Small intestine (tissue), 7 donors: ENCODE results near the gene SYNJ1. TPM values are rescaled to one million over a fixed set of nuclear protein-coding genes. Genes with fewer than 3 reads are reported as not detected.
"Not testable (repeated sequence)": the region's sequence is repeated elsewhere in the genome, so short reads cannot be mapped to it uniquely, and the experiment has no call there.

Source experiments
- DNase-seq, 2 donors: peaks; one replicate each; pipeline versions ENCODE4 v3.0.0 to v3.0.0-alpha.2; 2013
- FAIRE-seq: peaks from 2 replicates; lab custom pipeline; 2012; peaks lifted over from hg19 to GRCh38; lab: Jason Lieb, UNC
- H3K27ac ChIP-seq, 3 donors: one replicate each; pipeline ENCODE4 v1.5.1; 2013; ENCODE audit warnings: low read length in 2 of 3, mild to moderate bottlenecking in 2 of 3, control low read depth in 1 of 3, inconsistent platforms in 1 of 3, low read depth in 1 of 3, moderate library complexity in 1 of 3
- H3K27me3 ChIP-seq, 3 donors: one replicate each; pipeline ENCODE4 v1.6.1; 2013; ENCODE audit warnings: low read length in 3 of 3, inconsistent platforms in 1 of 3; ENCODE audit not compliant: control insufficient read depth in 3 of 3, insufficient read depth in 3 of 3
- H3K36me3 ChIP-seq, 3 donors: one replicate each; pipeline ENCODE4 v1.6.1; 2013; ENCODE audit warnings: low read length in 3 of 3, inconsistent platforms in 1 of 3, low read depth in 1 of 3, mild to moderate bottlenecking in 1 of 3, moderate library complexity in 1 of 3; ENCODE audit not compliant: control insufficient read depth in 3 of 3, insufficient read depth in 2 of 3
- H3K4me1 ChIP-seq, 3 donors: one replicate each; pipeline ENCODE4 v1.6.1; 2013; ENCODE audit warnings: low read length in 2 of 3, inconsistent platforms in 1 of 3, low read depth in 1 of 3, mild to moderate bottlenecking in 1 of 3, moderate library complexity in 1 of 3; ENCODE audit not compliant: control insufficient read depth in 3 of 3, insufficient read depth in 2 of 3
- H3K4me3 ChIP-seq, 3 donors: one replicate each; pipeline ENCODE4 v1.5.1; 2013; ENCODE audit warnings: low read length in 3 of 3, control low read depth in 1 of 3, inconsistent platforms in 1 of 3, low read depth in 1 of 3, mild to moderate bottlenecking in 1 of 3, moderate library complexity in 1 of 3
- H3K9me3 ChIP-seq, 2 donors: one replicate each; pipeline ENCODE4 v1.6.1; 2013; ENCODE audit warnings: low read depth in 1 of 2, low read length in 1 of 2; ENCODE audit not compliant: control insufficient read depth in 2 of 2, insufficient read depth in 1 of 2
- WGBS, 3 donors: extraction: QIAGEN DNeasy Blood & Tissue Kit; methylation state at CpG; one replicate each; pipeline ENCODE4 v1.1.7; 2013; 5-methylcytosine and 5-hydroxymethylcytosine counted together
- polyA plus RNA-seq, 4 donors: library from polyadenylated mRNA; stranded (reverse) in 3 of 4; unstranded in 1 of 4; fragments of 200-250 nt in 3 of 4; fragments of 120-200 nt in 1 of 4; gene quantifications; one replicate each; pipeline versions ENCODE4 v1.2.1 to v1.2.3, GENCODE V29; 2013
- donor health status: healthy with polysubstance abuse.
- donor health status: control.
- donor health status: control.
- donor health status: Bipolar disorder and iron deficiency.
- donor health status: healthy.

Gene SYNJ1
- polyA plus RNA-seq, 4 donors, result 4.6 to 10.2 (median 6.6) TPM

DNA sequence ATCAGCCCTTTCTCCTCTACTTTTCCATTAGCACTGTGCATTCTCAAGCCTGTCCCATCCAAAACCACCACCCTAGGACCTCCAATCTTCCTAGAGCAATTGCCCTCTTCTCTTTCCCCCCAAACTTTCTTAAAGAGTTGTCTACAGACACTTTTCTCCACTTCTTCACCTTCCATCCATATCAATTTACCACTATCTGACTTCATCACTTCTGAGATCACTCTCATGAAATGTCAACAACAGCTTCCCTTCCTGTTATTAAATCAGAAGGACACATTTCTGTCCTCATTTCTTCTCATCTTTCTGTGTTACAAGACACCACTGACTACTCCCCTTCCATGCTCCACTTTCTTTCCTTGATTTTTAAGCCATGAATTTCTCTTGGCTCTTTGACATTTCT, 79.6 kb downstream of the SYNJ1 start:
- H3K36me3 ChIP-seq, result peaks cover 1 to 16% (median 6%) of the 10 kb centered on the region in 3 donors
- H3K27me3 ChIP-seq, result no peaks in the 10 kb centered on the region
- no peak for DNase-seq
- H3K27ac ChIP-seq, result no peak overlapping the region
- H3K9me3 ChIP-seq, result no peaks in the 10 kb centered on the region
- no peaks in the 10 kb centered on the region for H3K4me1 ChIP-seq
- no peak overlapping the region for H3K4me3 ChIP-seq
- no peak for FAIRE-seq

DNA sequence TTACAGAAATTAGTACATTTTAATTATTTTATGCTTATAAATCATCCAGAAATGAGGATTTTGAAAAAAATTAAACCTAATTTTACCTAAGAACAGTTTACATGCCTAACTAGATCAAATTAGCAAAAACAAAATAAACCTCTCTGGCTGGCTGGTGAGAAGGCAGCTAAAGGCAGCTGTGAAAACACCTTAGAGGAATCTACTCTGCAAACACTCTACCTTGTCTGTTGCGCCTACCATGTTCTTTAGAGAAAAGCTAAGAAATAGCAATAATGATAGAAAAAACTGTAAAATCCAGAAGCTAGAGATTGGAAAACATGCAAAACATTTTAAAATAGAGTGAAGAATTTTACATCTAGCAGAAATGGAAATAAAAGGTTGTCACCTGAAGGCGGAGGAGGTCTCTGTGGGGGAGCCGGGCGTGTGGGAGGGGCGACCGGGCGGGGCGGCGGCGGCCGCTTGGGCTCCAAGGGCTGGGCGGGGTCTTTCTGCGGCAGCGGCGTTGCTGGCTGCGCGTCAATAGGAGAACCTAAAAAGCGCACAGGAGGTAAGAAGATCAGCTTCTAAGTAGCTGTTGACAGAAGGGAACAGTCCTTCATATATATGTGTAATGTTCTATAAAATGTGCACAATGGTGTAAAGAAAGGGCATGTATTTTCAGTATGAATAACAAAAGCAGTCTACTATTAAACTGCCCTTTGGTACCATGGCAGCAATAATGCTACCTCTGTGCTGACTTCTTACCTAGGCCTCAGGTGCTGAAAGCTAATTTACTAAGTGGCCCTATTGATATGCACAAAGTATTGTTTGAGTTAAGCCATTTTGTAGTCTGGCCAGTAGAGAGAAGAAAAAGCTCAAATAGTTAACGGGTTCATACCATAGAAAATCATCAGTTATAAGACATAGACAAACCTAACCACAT, 82.3 kb downstream of the SYNJ1 start:
- Histone ChIP-seq H3K27ac (no peak overlapping the region), H3K9me3 (no peaks in the 10 kb centered on the region), H3K27me3 (no peaks in the 10 kb centered on the region), H3K4me3 (no peak overlapping the region), H3K36me3 (peaks cover 2 to 24% (median 7%) of the 10 kb centered on the region in 3 donors), H3K4me1 (no peaks in the 10 kb centered on the region)
- 73 to 93% (median 83%) methylated on average over 19 of the region's 19 CpGs for WGBS, 3 donors
- FAIRE-seq (no peak), DNase-seq (peak in 1 of 2 donors; percentile 24)

DNA sequence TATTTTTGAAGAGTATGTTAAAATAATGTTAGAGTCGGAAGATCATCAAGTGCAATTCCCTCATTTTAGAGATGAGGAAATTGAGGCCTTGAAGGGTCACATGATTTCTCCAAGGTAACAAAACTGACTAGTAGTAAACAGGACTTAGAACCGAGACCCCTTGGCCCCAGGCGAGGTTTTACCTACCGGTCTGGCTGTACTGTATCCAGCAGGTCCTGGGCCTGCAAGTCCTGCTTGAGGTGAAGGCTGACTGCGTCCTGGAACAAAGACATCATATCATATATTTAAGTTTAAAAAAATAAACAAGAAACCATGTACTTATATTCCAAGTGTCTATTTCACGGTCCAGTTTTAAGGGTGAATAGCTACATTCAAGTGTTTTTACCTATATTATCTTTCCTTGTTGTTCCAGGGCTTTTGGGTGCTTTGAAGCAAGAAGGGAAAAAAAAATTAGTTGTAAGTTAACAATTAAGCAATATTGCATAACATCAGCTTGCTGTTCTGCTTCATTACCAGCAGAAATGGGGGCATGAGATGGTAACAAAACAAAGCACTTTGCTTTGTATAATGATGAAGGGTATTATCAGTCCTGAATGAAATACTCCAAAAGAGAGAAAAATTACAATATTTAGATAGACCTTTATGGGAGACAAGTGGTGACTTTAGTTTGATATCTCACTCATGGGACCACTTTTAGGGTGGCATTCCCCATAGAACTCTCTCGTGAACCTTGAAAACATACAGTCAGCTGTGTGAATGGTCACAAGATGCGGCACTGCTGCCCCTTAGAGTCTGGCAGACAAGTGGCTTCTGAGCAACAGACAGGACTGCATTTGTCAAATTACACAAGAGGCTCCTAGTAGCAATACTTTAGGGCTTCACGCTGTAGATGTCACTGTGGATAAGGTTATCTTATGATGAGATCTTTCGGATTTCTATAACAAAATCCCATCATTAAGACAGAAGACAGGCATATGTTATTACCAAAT, 85.8 kb downstream of the SYNJ1 start:
- no peaks in the 10 kb centered on the region for H3K27me3 ChIP-seq
- H3K4me1 ChIP-seq, result no peaks in the 10 kb centered on the region
- no peak for FAIRE-seq
- peaks cover 7 to 31% (median 24%) of the 10 kb centered on the region in 3 donors for H3K36me3 ChIP-seq
- H3K9me3 ChIP-seq, result no peaks in the 10 kb centered on the region
- no peak overlapping the region for H3K4me3 ChIP-seq
- H3K27ac ChIP-seq, result no peak overlapping the region
- 79 to 84% (median 81%) methylated on average over 10 of the region's 10 CpGs for WGBS, 3 donors
- DNase-seq, result peak in 1 of 2 donors; percentile 45

DNA sequence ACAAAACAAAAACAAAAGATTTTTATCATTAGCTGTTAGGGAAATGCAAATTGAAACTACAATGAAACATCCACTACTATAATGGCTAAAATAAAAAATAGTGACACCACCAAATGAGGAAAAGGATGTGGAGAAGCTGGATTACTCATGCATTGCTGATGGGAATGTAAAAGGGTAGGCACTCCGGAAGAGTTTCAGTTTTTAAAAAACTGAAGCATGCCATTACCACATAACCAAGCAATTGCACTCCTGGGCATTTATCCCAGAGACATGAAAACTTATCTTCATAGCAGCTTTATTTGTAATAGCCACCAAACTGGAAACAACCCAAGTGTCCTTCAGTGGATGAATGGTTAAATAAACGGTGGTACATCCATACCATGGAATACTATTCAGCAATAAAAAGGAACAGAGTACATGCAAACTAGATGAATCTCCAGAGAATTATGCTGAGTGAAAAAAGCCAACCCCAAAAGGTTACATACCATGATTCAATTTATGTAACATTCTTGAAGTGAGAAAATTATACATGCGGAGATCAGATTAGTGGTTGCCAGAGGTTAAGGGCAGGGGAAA, 101.1 kb downstream of the SYNJ1 start:
- FAIRE-seq, result no peak
- no peak for DNase-seq

DNA sequence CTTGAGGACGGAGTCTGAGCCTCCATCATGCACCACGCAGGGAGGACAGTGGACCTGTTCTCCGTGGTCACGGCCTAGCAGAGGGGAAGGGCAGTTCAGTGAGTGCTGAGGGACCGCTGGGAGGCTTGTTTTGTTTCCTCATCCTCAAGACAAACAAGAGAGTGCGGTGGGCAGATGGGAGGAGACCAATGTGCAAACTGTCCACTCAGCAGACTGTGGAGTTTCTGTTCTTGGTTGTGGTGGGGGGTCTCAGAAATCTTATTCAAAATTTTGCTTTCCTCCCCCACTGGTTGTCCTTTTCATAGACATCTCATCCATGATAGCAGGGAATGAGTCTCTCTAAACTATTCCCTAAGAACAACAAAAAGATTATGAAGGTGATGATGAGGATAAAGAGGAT, 109.6 kb downstream of the SYNJ1 start:
- not testable (repeated sequence) for DNase-seq, H3K9me3 ChIP-seq, H3K27me3 ChIP-seq, FAIRE-seq, H3K36me3 ChIP-seq, H3K27ac ChIP-seq, H3K4me3 ChIP-seq, H3K4me1 ChIP-seq
- WGBS, 3 donors, result 73 to 75% (median 74%) methylated on average over 6 of the region's 6 CpGs

More for the DNA sequence above, 101.1 kb downstream of the SYNJ1 start:
- Histone ChIP-seq H3K9me3 (no peaks in the 10 kb centered on the region), H3K27ac (no peak overlapping the region), H3K4me3 (no peak overlapping the region), H3K36me3 (peaks cover 2 to 14% (median 2%) of the 10 kb centered on the region in 3 donors), H3K4me1 (no peaks in the 10 kb centered on the region), H3K27me3 (peaks cover 0 to 2% (median 1%) of the 10 kb centered on the region in 3 donors)
- WGBS, 3 donors, result 93 to 95% (median 94%) methylated on average over 3 of the region's 3 CpGs

DNA sequence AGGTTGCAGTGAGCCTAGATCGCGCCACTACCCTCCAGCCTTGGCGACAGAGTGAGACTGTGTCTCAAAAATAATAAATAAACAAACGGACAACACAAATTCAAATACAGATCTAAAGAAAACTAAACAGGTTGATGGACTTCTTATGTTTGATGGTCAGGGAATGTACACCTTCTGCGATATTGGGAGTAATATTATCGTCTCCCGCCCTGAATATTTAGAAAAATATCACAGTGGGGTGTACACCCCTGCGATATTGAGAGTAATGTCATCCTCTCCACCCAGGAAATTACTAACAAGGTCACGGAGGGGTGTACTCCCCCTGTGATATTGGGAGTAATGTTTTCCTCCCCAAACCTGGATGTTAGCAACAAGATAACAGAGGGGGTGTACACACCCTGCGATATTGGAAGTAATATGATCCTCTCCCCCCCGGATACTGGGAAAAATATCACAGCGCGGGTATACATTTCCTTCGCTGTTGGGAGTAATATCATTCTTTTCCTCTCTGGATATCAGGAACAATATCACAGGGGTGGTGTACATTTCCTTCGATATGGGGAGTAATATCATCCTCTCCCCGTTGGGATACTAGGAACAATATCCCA, 114.3 kb downstream of the SYNJ1 start:
- Histone ChIP-seq H3K36me3 (peaks cover 0 to 8% (median 0%) of the 10 kb centered on the region in 3 donors), H3K27me3 (peaks cover 0 to 2% (median 0%) of the 10 kb centered on the region in 3 donors), H3K4me3 (peak overlapping the region in 2 of 3 donors; percentile 71 to 98), H3K27ac (peak overlapping the region in 1 of 3 donors; percentile 92), H3K9me3 (no peaks in the 10 kb centered on the region), H3K4me1 (no peaks in the 10 kb centered on the region)
- FAIRE-seq (no peak), DNase-seq (no peak)
- 73 to 76% (median 74%) methylated on average over 16 of the region's 16 CpGs for WGBS, 3 donors

DNA sequence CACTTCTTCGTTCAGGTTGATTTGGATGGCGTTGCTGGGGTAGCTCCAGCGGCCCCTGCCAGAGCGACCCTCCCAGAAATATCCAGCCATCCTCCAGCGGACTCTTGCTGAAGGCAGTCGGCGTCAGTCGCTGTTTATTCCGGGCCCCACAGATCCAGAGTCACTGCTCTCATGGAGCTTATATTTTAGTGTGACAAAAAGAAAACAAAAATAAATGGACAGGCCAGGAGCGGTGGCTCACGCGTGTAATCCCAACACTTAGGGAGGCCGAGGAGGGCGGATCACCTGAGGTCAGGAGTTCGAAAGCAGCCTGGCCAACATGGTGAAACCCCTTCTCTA, 114.8 kb downstream of the SYNJ1 start:
- Histone ChIP-seq H3K27me3 (peaks cover 0 to 2% (median 0%) of the 10 kb centered on the region in 3 donors), H3K4me3 (peak overlapping the region; percentile 71 to 98 (median 90)), H3K36me3 (peaks cover 0 to 8% (median 0%) of the 10 kb centered on the region in 3 donors), H3K4me1 (no peaks in the 10 kb centered on the region), H3K9me3 (no peaks in the 10 kb centered on the region), H3K27ac (peak overlapping the region in 2 of 3 donors; percentile 92)
- 2 to 3% (median 3%) methylated on average over 15 of the region's 15 CpGs for WGBS, 3 donors
- DNase-seq (no peak), FAIRE-seq (no peak)
